SK-N-SH (cell line): ENCODE data around the gene KPNB1. TPM values are rescaled to one million over a fixed set of nuclear protein-coding genes. Genes with fewer than 3 reads are reported as not detected.

Experiments
- CTCF ChIA-PET: fragments of 300-600, 350-600 bp; formaldehyde crosslinking; extraction: SDS; loops from one replicate; lab custom pipeline; 2021; lab: Yijun Ruan, JAX
- POLR2A ChIA-PET: fragments of 350-600 bp; sonication (Branson Sonifier 250); formaldehyde crosslinking; extraction: SDS; loops from one replicate; lab custom pipeline; 2020; ENCODE audit warnings: antibody characterized with exemption, inconsistent platforms; lab: Yijun Ruan, JAX
- DNase-seq: peaks from one replicate; pipeline ENCODE4 v3.0.0; 2012
- H2AFZ ChIP-seq: fragments of 200-600 bp; sonication (generic); 2 replicates; pipeline ENCODE4 v1.8.1; 2016; ENCODE audit warnings: antibody characterized with exemption, mild to moderate bottlenecking, low read depth
- H3F3A ChIP-seq: fragments of 200-600 bp; sonication (generic); replicated peaks from 2 replicates; pipeline ENCODE3; 2016; ENCODE audit warnings: antibody characterized with exemption, mild to moderate bottlenecking; ENCODE audit not compliant: insufficient read depth
- H3K27ac ChIP-seq, 2 experiments: fragments of 200-500 bp in 1 of 2; fragments of 200-600 bp in 1 of 2; sonication (Bioruptor generic) in 1 of 2; sonication (generic), shearing (Covaris generic) in 1 of 2; 2 replicates each; pipeline versions ENCODE4 v1.5.1 to v1.6.1; 2014 to 2016; ENCODE audit warnings: low read depth in 2 of 2, inconsistent platforms in 1 of 2, low read length in 1 of 2, mild to moderate bottlenecking in 1 of 2, mixed read lengths in 1 of 2
- H3K27me3 ChIP-seq: fragments of 200-600 bp; sonication (generic), shearing (Covaris generic); 2 replicates; pipeline ENCODE4 v1.6.1; 2016; ENCODE audit warnings: mixed run types; ENCODE audit not compliant: insufficient read depth
- H3K36me3 ChIP-seq, 2 experiments: fragments of 200-500 bp in 1 of 2; fragments of 200-600 bp in 1 of 2; sonication (Bioruptor generic) in 1 of 2; sonication (generic) in 1 of 2; replicated peaks in 1 of 2; 2 replicates each; pipeline versions ENCODE3 to v1.5.1; 2014 to 2016; ENCODE audit warnings: low read length in 1 of 2, mild to moderate bottlenecking in 1 of 2; ENCODE audit not compliant: insufficient read depth in 2 of 2, control insufficient read depth in 1 of 2
- H3K4me1 ChIP-seq, 2 experiments: fragments of 200-500 bp in 1 of 2; fragments of 200-600 bp in 1 of 2; sonication (Bioruptor generic) in 1 of 2; sonication (generic), shearing (Covaris generic) in 1 of 2; 2 replicates each; pipeline versions ENCODE4 v1.5.1 to v1.6.1; 2014 to 2016; ENCODE audit warnings: low read depth in 1 of 2, low read length in 1 of 2, mixed run types in 1 of 2; ENCODE audit not compliant: insufficient read depth in 2 of 2, control insufficient read depth in 1 of 2
- H3K4me2 ChIP-seq: fragments of 200-600 bp; sonication (generic), shearing (Covaris generic); 2 replicates; pipeline ENCODE4 v1.6.1; 2017; ENCODE audit warnings: mixed run types
- H3K4me3 ChIP-seq, 2 experiments: fragments of 200-500 bp in 1 of 2; fragments of 200-600 bp in 1 of 2; sonication (Bioruptor generic) in 1 of 2; sonication (generic), shearing (Covaris generic) in 1 of 2; 2 replicates each; pipeline versions ENCODE4 v1.5.1 to v1.8.1; 2014 to 2016; ENCODE audit warnings: low read depth in 2 of 2, inconsistent platforms in 1 of 2, low read length in 1 of 2, mild to moderate bottlenecking in 1 of 2, mixed read lengths in 1 of 2, moderate library complexity in 1 of 2
- H3K79me2 ChIP-seq: fragments of 200-600 bp; sonication (generic); 2 replicates; pipeline ENCODE4 v1.8.1; 2017; ENCODE audit warnings: mild to moderate bottlenecking; ENCODE audit not compliant: insufficient read depth
- H3K9ac ChIP-seq: fragments of 200-600 bp; sonication (generic); 2 replicates; pipeline ENCODE4 v1.6.1; 2017; ENCODE audit warnings: mixed run types
- H3K9me2 ChIP-seq: fragments of 200-600 bp; sonication (generic); 2 replicates; pipeline ENCODE4 v1.6.1; 2017; ENCODE audit warnings: mixed run types
- H3K9me3 ChIP-seq: fragments of 200-600 bp; sonication (generic); 2 replicates; pipeline ENCODE4 v1.6.1; 2017; ENCODE audit warnings: mixed run types, mild to moderate bottlenecking, moderate library complexity
- H4K20me1 ChIP-seq: fragments of 200-600 bp; sonication (generic); 2 replicates; pipeline ENCODE4 v1.6.1; 2017; ENCODE audit warnings: mild to moderate bottlenecking, mixed run types; ENCODE audit not compliant: insufficient read depth
- ELF1 ChIP-seq: IDR thresholded peaks from 2 replicates; pipeline ENCODE4 v1.4.0; 2012
- GABPA ChIP-seq: IDR thresholded peaks from 2 replicates; pipeline ENCODE4 v1.4.0; 2012; ENCODE audit warnings: low read depth, mild to moderate bottlenecking
- GATA2 ChIP-seq: sonication (generic); formaldehyde crosslinking; IDR thresholded peaks from 2 replicates; pipeline ENCODE4 v1.5.0; 2020; ENCODE audit warnings: mild to moderate bottlenecking, missing genetic modification reagents
- MEF2A ChIP-seq: IDR thresholded peaks from 2 replicates; pipeline ENCODE4 v1.4.0; 2012; ENCODE audit warnings: low read depth, borderline replicate concordance
- MXI1 ChIP-seq: IDR thresholded peaks from 2 replicates; pipeline ENCODE4 v1.6.1; 2012; ENCODE audit warnings: mild to moderate bottlenecking, low read depth, low read length, improper control_type of control experiment
- NRF1 ChIP-seq: IDR thresholded peaks from 2 replicates; pipeline ENCODE4 v1.6.1; 2012; ENCODE audit warnings: low read depth, mild to moderate bottlenecking, low read length
- POLR2AphosphoS5 ChIP-seq: IDR thresholded peaks from 2 replicates; pipeline ENCODE4 v1.6.1; 2012; ENCODE audit warnings: low read depth, low read length
- RAD21 ChIP-seq: IDR thresholded peaks from 2 replicates; pipeline ENCODE4 v1.6.1; 2012; ENCODE audit warnings: mild to moderate bottlenecking, low read length
- RCOR1 ChIP-seq: fragments of 150-350 bp; IDR thresholded peaks from 2 replicates; pipeline ENCODE4 v1.6.1; 2017; ENCODE audit warnings: antibody characterized with exemption, low read length
- SIN3A ChIP-seq: IDR thresholded peaks from 2 replicates; pipeline ENCODE4 v1.6.1; 2012; ENCODE audit warnings: low read depth, mild to moderate bottlenecking, low read length, moderate library complexity, borderline replicate concordance
- TAF1 ChIP-seq: IDR thresholded peaks from 2 replicates; pipeline ENCODE4 v1.6.1; 2012; ENCODE audit warnings: low read depth, mild to moderate bottlenecking, low read length, moderate library complexity, borderline replicate concordance
- WGBS: methylation state at CpG from one replicate; pipeline ENCODE4 v1.1.6; 2017; ENCODE audit warnings: low lambda C conversion rate; 5-methylcytosine and 5-hydroxymethylcytosine counted together
- polyA plus RNA-seq, 3 experiments: library from polyadenylated mRNA; depleted of rRNA; stranded (reverse); fragments of >200 nt; gene quantifications; 2 replicates each; pipeline ENCODE4 v1.2.3, GENCODE V29; 2012
- TF ChIP-seq, protein P1 (sequence below): IDR thresholded peaks from 2 replicates; pipeline ENCODE4 v1.6.1; 2012; ENCODE audit warnings: mild to moderate bottlenecking, low read depth, low read length, moderate library complexity
- TF ChIP-seq, protein P2 (sequence below): fragments of 150-350 bp; IDR thresholded peaks from 2 replicates; pipeline ENCODE4 v1.6.1; 2016; ENCODE audit warnings: mild to moderate bottlenecking, low read depth, low read length
- TF ChIP-seq, protein P3 (sequence below): IDR thresholded peaks from 2 replicates; pipeline ENCODE4 v1.4.0; 2012; ENCODE audit warnings: low read depth, borderline replicate concordance

KPNB1 gene
- polyA plus RNA-seq, 1 of the 3 experiments (the other 2 are of a cell fraction): 89.5 TPM

DNA sequence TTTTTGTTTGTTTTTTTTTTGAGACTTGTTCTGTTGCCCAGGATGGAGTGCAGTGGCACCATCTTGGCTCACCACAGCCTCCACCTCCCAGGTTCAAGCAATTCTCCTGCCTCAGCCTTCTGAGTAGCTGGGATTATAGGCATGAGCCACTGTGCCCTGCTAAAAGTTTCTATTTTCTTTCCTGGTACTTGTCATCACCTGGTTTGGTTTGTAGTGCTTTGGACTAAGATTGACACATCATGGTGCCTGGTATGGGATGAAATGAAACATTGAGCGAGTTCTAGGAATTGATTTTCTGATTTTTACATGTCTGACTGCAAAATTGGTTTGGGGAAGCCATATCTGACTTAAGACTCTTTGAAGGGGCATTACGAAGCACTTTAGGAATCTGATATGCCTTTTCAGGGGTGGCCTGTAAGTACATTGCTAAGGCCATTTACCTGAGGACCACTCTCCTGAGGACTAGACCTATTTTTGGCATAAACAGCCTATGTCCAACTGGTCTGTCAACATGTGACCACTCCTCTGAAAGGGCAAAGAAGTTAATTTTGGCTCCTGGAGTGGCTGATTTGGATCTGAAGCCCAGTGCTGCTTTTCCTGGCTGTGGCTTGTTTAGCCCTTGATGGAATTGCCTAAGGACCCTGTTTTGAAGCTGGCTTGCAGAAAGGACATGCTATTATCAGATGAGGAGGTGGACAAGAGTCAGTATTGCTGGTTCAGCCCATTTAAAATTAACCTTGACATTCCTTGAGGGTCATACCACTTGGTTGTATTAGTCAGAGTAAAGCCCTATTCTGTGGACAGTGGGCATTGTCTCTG, 25.9 kb downstream of the KPNB1 start:
- H3K27me3 ChIP-seq: no peaks in the 10 kb centered on the region
- H3K4me1 ChIP-seq: no peaks in the 10 kb centered on the region
- CTCF ChIA-PET: interaction anchor here (1.0 to 11.3 kb wide), 5 partner anchors 11 to 114 kb away, joined by 3 to 167 read pairs (median 4); partner anchors contain the start of gene TBX21
- no peak overlapping the region for H3K9ac ChIP-seq
- H3K9me2 ChIP-seq: no peaks in the 10 kb centered on the region
- peaks cover 93 to 99% of the 10 kb centered on the region in 2 experiments for H3K36me3 ChIP-seq
- TF ChIP-seq, protein P1, sequence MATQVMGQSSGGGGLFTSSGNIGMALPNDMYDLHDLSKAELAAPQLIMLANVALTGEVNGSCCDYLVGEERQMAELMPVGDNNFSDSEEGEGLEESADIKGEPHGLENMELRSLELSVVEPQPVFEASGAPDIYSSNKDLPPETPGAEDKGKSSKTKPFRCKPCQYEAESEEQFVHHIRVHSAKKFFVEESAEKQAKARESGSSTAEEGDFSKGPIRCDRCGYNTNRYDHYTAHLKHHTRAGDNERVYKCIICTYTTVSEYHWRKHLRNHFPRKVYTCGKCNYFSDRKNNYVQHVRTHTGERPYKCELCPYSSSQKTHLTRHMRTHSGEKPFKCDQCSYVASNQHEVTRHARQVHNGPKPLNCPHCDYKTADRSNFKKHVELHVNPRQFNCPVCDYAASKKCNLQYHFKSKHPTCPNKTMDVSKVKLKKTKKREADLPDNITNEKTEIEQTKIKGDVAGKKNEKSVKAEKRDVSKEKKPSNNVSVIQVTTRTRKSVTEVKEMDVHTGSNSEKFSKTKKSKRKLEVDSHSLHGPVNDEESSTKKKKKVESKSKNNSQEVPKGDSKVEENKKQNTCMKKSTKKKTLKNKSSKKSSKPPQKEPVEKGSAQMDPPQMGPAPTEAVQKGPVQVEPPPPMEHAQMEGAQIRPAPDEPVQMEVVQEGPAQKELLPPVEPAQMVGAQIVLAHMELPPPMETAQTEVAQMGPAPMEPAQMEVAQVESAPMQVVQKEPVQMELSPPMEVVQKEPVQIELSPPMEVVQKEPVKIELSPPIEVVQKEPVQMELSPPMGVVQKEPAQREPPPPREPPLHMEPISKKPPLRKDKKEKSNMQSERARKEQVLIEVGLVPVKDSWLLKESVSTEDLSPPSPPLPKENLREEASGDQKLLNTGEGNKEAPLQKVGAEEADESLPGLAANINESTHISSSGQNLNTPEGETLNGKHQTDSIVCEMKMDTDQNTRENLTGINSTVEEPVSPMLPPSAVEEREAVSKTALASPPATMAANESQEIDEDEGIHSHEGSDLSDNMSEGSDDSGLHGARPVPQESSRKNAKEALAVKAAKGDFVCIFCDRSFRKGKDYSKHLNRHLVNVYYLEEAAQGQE: no peak
- no peak for TF ChIP-seq SIN3A
- no peak for TF ChIP-seq POLR2AphosphoS5
- H3K9me3 ChIP-seq: no peaks in the 10 kb centered on the region
- H3K4me2 ChIP-seq: no peak overlapping the region
- H2AFZ ChIP-seq: no peak overlapping the region
- 95% methylated on average over 2 of the region's 2 CpGs for WGBS
- peaks cover 42% of the 10 kb centered on the region for H4K20me1 ChIP-seq
- H3K4me3 ChIP-seq: no peak overlapping the region
- POLR2A ChIA-PET: interaction anchor here (0.7 to 1.2 kb wide), 2 partner anchors 21 to 27 kb away, joined by 3 to 4 read pairs; partner anchors contain the start of gene KPNB1
- H3K27ac ChIP-seq: no peak overlapping the region
- peaks cover 60% of the 10 kb centered on the region for H3F3A ChIP-seq
- peaks cover 62% of the 10 kb centered on the region for H3K79me2 ChIP-seq
- no peak for DNase-seq

DNA sequence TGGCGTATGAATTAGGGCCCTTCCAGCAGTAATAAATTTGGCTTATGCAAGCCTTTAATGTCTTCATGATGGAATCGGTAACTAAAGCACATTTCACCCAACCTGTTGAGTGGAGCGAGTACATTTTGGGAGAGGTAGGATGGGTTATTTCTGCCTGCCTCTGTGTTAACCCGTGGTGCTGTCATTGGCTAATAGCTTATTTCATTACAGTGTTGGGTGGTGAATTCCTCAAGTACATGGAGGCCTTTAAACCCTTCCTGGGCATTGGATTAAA, 26.4 kb downstream of the KPNB1 start:
- peaks cover 42% of the 10 kb centered on the region for H4K20me1 ChIP-seq

More for the DNA sequence above, 26.4 kb downstream of the KPNB1 start:
- no peak for DNase-seq
- no peaks in the 10 kb centered on the region for H3K4me1 ChIP-seq
- H3K9ac ChIP-seq: no peak overlapping the region
- H3K9me3 ChIP-seq: no peaks in the 10 kb centered on the region
- H3K79me2 ChIP-seq: peaks cover 56% of the 10 kb centered on the region
- TF ChIP-seq, protein P2, sequence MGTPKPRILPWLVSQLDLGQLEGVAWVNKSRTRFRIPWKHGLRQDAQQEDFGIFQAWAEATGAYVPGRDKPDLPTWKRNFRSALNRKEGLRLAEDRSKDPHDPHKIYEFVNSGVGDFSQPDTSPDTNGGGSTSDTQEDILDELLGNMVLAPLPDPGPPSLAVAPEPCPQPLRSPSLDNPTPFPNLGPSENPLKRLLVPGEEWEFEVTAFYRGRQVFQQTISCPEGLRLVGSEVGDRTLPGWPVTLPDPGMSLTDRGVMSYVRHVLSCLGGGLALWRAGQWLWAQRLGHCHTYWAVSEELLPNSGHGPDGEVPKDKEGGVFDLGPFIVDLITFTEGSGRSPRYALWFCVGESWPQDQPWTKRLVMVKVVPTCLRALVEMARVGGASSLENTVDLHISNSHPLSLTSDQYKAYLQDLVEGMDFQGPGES: no peak
- TF ChIP-seq RCOR1 (no peak), NRF1 (no peak), TAF1 (no peak), SIN3A (no peak), MEF2A (no peak), GABPA (no peak), MXI1 (no peak), GATA2 (CRISPR knock-in tag) (no peak), RAD21 (no peak), ELF1 (no peak)
- TF ChIP-seq, protein P3, sequence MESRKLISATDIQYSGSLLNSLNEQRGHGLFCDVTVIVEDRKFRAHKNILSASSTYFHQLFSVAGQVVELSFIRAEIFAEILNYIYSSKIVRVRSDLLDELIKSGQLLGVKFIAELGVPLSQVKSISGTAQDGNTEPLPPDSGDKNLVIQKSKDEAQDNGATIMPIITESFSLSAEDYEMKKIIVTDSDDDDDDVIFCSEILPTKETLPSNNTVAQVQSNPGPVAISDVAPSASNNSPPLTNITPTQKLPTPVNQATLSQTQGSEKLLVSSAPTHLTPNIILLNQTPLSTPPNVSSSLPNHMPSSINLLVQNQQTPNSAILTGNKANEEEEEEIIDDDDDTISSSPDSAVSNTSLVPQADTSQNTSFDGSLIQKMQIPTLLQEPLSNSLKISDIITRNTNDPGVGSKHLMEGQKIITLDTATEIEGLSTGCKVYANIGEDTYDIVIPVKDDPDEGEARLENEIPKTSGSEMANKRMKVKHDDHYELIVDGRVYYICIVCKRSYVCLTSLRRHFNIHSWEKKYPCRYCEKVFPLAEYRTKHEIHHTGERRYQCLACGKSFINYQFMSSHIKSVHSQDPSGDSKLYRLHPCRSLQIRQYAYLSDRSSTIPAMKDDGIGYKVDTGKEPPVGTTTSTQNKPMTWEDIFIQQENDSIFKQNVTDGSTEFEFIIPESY: no peak
- TF ChIP-seq, all 33 proteins: peak for 0
- H3K9me2 ChIP-seq: no peaks in the 10 kb centered on the region
- ChIA-PET CTCF (interaction anchor here (1.0 to 11.3 kb wide), 5 partner anchors 11 to 114 kb away, joined by 3 to 167 read pairs (median 5); no protein-coding TSS in a partner anchor), POLR2A (interaction anchor here (0.7 to 1.2 kb wide), 2 partner anchors 22 to 27 kb away, joined by 3 to 4 read pairs; partner anchors contain the start of gene KPNB1)
- H3F3A ChIP-seq: peaks cover 57% of the 10 kb centered on the region
- 87% methylated on average over 4 of the region's 4 CpGs for WGBS
- H3K27me3 ChIP-seq: no peaks in the 10 kb centered on the region
- H3K4me2 ChIP-seq: no peak overlapping the region
- H3K4me3 ChIP-seq: no peak overlapping the region
- H3K36me3 ChIP-seq: peaks cover 91 to 99% of the 10 kb centered on the region in 2 experiments
- H2AFZ ChIP-seq: no peak overlapping the region
- H3K27ac ChIP-seq: no peak overlapping the region
